Inflammatory macrophage treated with lipopolysaccharide for 4 hours (primary cell): ENCODE data around the gene OSBPL10.

Experiments used
- DNase-seq: peaks from one replicate; pipeline ENCODE4 v3.0.0-alpha.2; 2020

OSBPL10 gene

GRCh38 chr3:31918179-31919150 is 62.6 kb downstream of the OSBPL10 start:
- DNase-seq = peak; percentile 50

DNA sequence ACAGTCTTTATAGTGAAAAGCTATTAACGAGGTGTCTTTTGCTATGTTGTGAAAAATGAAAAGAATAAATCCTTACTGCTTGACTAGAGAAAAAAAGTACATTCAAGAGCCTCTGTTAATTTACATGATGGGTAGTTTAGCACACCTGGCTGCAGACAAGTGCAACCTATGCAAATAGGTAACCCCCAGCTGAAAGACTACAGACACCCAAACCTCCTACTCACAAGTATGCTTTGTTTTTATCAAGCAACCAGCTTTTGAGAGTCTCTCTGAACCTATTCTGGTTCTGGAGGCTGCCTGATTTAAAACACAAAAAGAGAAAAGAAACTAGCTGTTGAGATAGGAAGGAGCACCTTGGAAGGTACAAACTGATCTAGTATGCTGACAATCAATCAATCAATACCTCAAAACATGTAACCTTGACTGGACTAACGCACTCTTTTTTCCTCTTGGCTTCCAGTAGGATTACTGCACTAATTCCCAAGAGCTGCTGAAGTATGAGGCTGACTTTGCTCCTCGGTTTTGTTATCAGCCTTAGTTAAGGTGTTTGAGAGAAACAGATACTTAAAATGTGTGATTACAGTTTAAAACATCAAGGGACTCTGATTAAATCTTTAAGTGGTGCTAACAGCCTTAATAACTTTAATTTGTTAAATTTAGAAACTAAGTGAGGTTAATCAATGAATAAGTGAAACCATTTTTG is 63.6 kb downstream of the OSBPL10 start:
- DNase-seq = no peak

DNA sequence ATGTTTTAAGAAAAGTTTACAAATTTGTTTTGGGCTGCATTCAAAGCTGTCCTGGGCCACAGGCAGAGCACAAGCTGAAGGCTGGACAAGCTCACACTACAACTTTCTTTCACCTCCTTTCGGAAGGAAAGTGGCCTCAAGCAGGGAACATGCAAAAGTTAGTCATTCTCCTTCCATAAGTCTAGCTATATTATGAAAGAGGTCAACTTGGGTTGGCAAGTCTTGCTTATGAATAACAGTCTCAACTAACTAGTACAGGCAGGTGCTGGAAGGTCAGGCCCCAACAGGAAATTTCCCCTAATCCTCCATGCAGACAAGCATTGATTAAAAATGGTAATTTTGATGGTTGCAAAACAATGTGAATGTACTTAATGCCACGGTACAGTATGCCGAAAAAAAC is 69.4 kb downstream of the OSBPL10 start:
- no peak for DNase-seq

DNA sequence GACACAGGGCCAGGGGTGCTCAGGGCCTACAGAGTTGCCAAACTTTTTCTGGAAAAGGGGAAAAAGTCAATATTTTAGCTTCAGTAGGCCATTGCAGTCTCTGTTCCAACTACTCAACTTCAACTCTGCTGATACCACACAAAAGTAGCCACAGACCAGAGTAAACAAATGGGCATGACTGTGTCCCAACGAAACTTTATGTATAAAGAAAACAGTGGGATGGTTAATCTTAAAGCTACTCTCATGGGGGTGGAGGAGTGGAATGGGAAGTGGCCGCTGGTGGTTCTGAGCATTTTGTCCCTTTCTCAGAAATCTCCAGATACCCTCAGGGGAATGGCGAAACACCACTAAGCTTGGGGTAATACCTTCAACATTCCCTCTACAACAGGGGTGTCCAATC is 69.9 kb downstream of the OSBPL10 start:
- DNase-seq = no peak

DNA sequence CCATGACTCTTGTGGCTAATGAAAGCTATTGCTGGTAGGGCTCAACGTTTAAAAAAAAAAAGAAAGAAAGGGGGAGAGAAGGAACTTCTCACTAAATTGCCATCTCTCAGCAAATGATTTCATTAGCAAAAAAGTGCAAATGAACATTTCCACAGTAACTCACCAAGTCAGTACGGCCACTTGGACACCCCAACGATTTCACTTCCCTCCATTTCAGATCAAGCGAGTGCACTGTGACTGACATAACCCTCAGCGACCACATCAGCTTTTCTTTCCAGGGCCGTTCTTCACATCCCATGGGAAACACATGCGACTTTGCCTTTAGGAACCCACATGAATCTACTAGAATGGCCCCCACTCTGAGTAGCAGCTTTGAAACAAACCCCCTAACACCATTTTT is 71.6 kb downstream of the OSBPL10 start:
- DNase-seq = no peak

DNA sequence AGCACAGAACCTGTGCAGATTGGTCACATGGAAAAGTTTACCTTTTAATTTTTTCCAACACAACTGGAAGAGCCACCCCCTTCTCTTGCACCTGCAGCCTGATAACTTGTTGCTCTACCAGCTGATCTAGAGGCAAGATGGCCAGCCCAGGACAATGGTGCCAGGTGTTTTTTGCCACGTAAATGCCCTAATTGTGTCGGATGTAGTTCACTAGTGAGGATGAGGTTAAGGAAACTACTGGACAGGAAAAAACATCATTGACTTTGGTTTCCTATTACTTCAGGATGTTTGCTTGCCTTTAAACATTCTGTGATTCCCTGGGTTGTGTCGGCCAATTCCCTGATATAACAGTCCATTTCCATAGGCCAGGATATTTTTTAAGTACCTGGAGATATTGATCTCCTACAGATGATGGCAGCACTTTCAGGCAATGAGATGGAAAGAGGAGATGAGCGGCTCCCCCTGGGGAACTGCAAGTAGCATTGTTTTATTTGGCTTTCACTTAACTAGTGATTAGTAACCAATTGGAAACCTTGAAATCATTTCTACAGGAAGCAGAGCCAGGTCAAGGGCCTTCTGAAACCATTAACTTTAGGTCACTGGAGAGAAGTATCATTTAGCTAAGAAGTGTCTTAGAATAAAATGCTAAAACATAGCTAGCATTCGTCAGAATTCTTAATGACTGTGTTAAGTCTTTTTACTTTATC is 72.5 kb downstream of the OSBPL10 start:
- DNase-seq = no peak

GRCh38 chr3:31906182-31906581 is 74.9 kb downstream of the OSBPL10 start:
- no peak for DNase-seq

DNA sequence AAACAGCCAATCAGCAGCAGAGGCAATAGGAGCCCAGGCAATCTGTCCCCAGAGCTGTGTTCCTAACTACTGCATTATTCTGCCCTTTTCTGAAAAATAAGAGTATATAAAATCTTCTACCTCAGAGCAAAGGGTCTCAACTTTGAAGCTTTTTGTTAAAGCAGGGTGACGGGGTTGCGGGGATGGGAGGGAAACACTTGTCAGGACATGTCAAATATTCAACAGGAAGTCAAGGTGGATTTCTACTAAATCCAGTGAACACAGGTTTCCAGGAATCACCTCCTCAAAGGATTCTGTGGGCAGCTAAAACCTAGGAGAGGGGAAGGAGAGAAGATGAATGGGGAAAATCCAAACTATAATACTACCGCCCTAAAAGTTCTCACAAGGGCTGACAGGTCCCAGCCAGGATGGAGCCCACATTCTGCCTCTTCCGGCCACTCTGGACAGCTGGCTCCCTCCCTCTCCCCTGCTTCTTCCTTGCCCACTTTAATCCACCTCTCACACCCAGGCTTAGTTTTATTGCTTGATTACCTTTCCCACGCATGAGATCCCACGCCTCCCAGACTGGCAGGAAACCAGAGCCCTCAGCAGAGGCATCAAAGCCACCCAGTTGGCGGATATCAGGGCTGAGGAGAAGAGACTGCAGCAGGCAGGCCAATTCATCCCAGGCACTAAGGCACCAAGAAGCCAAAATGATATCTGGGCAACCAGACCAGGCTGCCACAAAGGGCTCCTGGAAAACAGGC is 77.2 kb downstream of the OSBPL10 start:
- no peak for DNase-seq

DNA sequence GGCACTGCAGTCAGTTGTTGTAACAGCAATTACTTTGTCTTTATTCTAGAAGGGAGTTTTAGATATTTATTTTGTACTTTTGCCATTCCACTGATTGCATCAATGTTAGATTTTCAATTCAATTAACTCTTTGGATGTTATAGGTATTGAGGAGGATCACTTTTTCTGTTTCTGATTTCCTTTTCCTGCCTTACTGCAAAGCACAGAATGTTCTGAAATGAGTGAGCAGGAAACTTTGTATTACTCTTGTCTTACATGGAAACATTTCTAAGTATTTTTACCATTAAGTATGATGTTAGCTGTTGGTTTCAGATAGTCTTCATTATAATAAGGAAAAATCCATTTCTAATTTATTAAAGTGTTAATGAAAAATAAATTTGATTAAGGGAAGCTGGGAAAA is 80.5 kb downstream of the OSBPL10 start:
- no peak for DNase-seq

DNA sequence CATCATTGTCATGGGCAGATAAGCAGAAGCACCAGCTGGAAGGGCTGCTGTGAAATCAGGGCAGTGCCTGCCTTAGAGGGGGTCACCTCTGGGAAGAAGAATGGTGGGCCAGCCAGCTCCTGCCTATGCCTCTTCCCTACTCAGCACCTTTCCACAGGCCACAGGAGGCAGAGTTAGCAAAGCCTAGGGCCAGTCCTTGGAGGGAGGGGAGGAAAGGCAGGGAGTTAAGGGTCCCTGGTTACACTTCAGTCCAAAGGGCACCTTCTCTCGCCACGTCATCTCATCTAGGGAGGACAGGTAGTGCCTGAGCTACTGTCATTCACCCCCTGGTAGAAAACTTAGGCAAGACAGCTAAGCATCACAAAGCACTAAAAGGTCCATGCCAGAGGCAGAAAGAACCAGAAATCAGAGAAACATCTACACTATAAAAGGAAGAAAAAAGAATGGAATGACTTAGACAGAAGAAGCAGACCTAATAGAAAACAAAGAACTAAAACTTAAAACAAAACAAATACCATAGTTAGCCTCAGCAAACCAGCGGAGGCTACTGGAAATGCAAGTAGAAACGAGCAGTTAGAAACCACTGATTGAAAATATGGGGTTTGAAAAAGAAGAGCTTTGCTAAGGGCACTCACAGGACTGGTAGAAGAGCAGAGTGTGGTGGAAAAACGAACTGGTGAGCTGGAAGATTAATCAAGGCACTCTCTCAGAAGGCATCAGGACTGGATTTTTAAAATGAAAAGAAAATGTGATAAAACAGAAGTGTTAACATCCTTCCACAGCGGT is 84.2 kb downstream of the OSBPL10 start:
- no peak for DNase-seq

DNA sequence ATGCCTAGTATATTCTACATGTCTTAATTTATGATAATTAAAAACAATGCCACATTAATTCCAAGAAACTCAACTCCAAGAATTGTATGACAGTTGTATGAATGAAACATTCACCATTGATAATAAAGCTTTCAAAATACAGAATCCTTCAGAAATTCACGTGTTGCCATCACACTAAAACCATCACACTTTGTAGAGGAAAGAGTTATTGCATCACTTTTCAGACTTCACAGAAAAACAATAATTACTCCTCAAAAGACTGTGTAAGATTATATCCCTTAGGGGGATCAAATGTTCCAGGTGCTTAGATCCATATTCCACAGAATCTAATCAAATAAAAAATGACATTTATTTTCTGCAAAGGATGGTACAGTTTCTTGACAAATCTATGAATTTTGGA is 85.0 kb downstream of the OSBPL10 start:
- DNase-seq = no peak

- DNase-seq = no peak
Measured at GRCh38 chr3:31895471-31895870, 85.6 kb downstream of the OSBPL10 start.

GRCh38 chr3:31892916-31893573 is 88.0 kb downstream of the OSBPL10 start:
- DNase-seq = no peak

DNA sequence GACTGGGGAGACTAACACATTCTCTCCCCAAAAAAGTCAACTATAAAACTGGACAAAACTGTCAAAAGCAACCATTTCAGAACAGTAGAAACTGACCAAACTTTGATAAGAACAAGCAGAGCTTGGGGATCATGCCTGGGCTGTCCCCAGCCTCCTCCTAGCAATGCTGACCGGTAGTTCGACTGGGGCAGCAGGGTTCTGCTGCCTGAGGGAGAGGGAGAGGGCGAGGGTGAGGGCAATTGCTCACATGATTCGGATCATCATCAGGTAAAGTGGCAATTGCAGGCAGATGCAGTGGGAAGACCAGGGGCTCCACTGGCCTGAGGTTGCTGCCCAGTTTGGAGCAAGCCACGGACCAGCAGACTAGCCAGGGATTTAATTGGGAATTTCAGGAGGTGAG is 88.6 kb downstream of the OSBPL10 start:
- no peak for DNase-seq

GRCh38 chr3:31891876-31892455 is 89.1 kb downstream of the OSBPL10 start:
- no peak for DNase-seq

GRCh38 chr3:31890742-31891469 is 90.2 kb downstream of the OSBPL10 start:
- DNase-seq = no peak

- no peak for DNase-seq
Measured at GRCh38 chr3:31890007-31890406, 91.1 kb downstream of the OSBPL10 start.

GRCh38 chr3:31885235-31885634 is 95.8 kb downstream of the OSBPL10 start:
- DNase-seq = no peak

- DNase-seq = no peak
Measured at GRCh38 chr3:31884251-31884650, 96.8 kb downstream of the OSBPL10 start.

GRCh38 chr3:31882895-31883294 is 98.2 kb downstream of the OSBPL10 start:
- no peak for DNase-seq
